Fibroblast of skin of right biceps (primary cell): ENCODE measurements around the gene MRPS9.
A peak's percentile ranks its signal among the peaks of the same experiment; 100 is the strongest.

Experiments used
- DNase-seq: peaks from one replicate; pipeline ENCODE4 v3.0.0-alpha.2; 2013

The MRPS9 gene

GRCh38 chr2:105081006-105081601 lies 43.2 kb downstream of the MRPS9 start:
- peak; percentile 24 for DNase-seq

GRCh38 chr2:105082107-105082506 lies 44.2 kb downstream of the MRPS9 start:
- DNase-seq, result no peak

GRCh38 chr2:105085525-105085924 lies 47.7 kb downstream of the MRPS9 start:
- DNase-seq, result no peak

GRCh38 chr2:105087273-105087672 lies 49.4 kb downstream of the MRPS9 start:
- no peak for DNase-seq

- DNase-seq, result no peak
Measured at GRCh38 chr2:105090091-105090490, 52.2 kb downstream of the MRPS9 start.

GRCh38 chr2:105092797-105093196 lies 54.9 kb downstream of the MRPS9 start:
- no peak for DNase-seq

- no peak for DNase-seq
Measured at GRCh38 chr2:105099153-105099552, 61.3 kb downstream of the MRPS9 start.

- no peak for DNase-seq
Measured at GRCh38 chr2:105100046-105100840, 62.4 kb downstream of the MRPS9 start.

- DNase-seq, result no peak
Measured at GRCh38 chr2:105102001-105102400, 64.1 kb downstream of the MRPS9 start.

- peak; percentile 93 for DNase-seq
Measured at GRCh38 chr2:105102963-105103421, 65.1 kb downstream of the MRPS9 start.

GRCh38 chr2:105103481-105103880 lies 65.6 kb downstream of the MRPS9 start:
- DNase-seq, result no peak

- peak; percentile 93 for DNase-seq
Measured at GRCh38 chr2:105104208-105104731, 66.4 kb downstream of the MRPS9 start.

- no peak for DNase-seq
Measured at GRCh38 chr2:105110295-105110829, 72.5 kb downstream of the MRPS9 start.

- no peak for DNase-seq
Measured at GRCh38 chr2:105111365-105112150, 73.7 kb downstream of the MRPS9 start.

- no peak for DNase-seq
Measured at GRCh38 chr2:105112345-105112744, 74.5 kb downstream of the MRPS9 start.

- no peak for DNase-seq
Measured at GRCh38 chr2:105113616-105114291, 75.9 kb downstream of the MRPS9 start.

GRCh38 chr2:105114551-105114950 lies 76.7 kb downstream of the MRPS9 start:
- DNase-seq, result peak; percentile 68

GRCh38 chr2:105116348-105116747 lies 78.5 kb downstream of the MRPS9 start:
- DNase-seq, result no peak

- DNase-seq, result no peak
Measured at GRCh38 chr2:105117565-105117964, 79.7 kb downstream of the MRPS9 start.

- DNase-seq, result no peak
Measured at GRCh38 chr2:105118960-105119359, 81.1 kb downstream of the MRPS9 start.

- DNase-seq, result no peak
Measured at GRCh38 chr2:105121434-105121833, 83.6 kb downstream of the MRPS9 start.

- DNase-seq, result no peak
Measured at GRCh38 chr2:105125428-105125827, 87.6 kb downstream of the MRPS9 start.

GRCh38 chr2:105125920-105126319 lies 88.1 kb downstream of the MRPS9 start:
- DNase-seq, result no peak
